GM19372 (cell line): Measurements from ENCODE around the gene RPTOR.

Experiments used
- ATAC-seq: cut with Tn5 transposase; IDR thresholded peaks from one replicate; pipeline ENCODE4 v1.9.1; 2021; ENCODE audit warnings: mild to moderate bottlenecking, low read depth, moderate library complexity; ENCODE audit not compliant: unreplicated experiment

RPTOR gene

GRCh38 chr17:80511222-80512180 is 33.1 kb upstream of the RPTOR start:
- no peak for ATAC-seq

- no peak for ATAC-seq
These were observed 32.4 kb upstream of the RPTOR start for GRCh38 chr17:80512233-80512632.

- ATAC-seq = no peak
These were observed 31.4 kb upstream of the RPTOR start for GRCh38 chr17:80513201-80513600.

GRCh38 chr17:80513892-80514291 is 30.7 kb upstream of the RPTOR start:
- no peak for ATAC-seq

GRCh38 chr17:80516171-80516932 is 28.3 kb upstream of the RPTOR start:
- ATAC-seq = no peak

GRCh38 chr17:80517641-80518040 is 27.0 kb upstream of the RPTOR start:
- no peak for ATAC-seq

- no peak for ATAC-seq
These were observed 26.2 kb upstream of the RPTOR start for GRCh38 chr17:80518392-80518791.

GRCh38 chr17:80519091-80519781 is 25.4 kb upstream of the RPTOR start:
- no peak for ATAC-seq

GRCh38 chr17:80520810-80521455 is 23.7 kb upstream of the RPTOR start:
- no peak for ATAC-seq

- ATAC-seq = no peak
These were observed 21.4 kb upstream of the RPTOR start for GRCh38 chr17:80523054-80523744.

- ATAC-seq = no peak
These were observed 20.5 kb upstream of the RPTOR start for GRCh38 chr17:80523956-80524712.

GRCh38 chr17:80526116-80526910 is 18.3 kb upstream of the RPTOR start:
- no peak for ATAC-seq

GRCh38 chr17:80527016-80527645 is 17.5 kb upstream of the RPTOR start:
- ATAC-seq = no peak

GRCh38 chr17:80528536-80528935 is 16.1 kb upstream of the RPTOR start:
- no peak for ATAC-seq

- ATAC-seq = no peak
These were observed 15.3 kb upstream of the RPTOR start for GRCh38 chr17:80529104-80529903.

GRCh38 chr17:80529904-80530292 is 14.7 kb upstream of the RPTOR start:
- ATAC-seq = no peak

GRCh38 chr17:80531400-80531799 is 13.2 kb upstream of the RPTOR start:
- no peak for ATAC-seq
